GM21360 (cell line): ENCODE measurements around the gene SCAMP1.
A peak's percentile ranks its signal among the peaks of the same experiment; 100 is the strongest.

Experiments
- ATAC-seq: cut with Tn5 transposase; IDR thresholded peaks from one replicate; pipeline ENCODE4 v1.9.1; 2021; ENCODE audit warnings: mild to moderate bottlenecking, moderate library complexity; ENCODE audit not compliant: unreplicated experiment

The SCAMP1 gene

DNA sequence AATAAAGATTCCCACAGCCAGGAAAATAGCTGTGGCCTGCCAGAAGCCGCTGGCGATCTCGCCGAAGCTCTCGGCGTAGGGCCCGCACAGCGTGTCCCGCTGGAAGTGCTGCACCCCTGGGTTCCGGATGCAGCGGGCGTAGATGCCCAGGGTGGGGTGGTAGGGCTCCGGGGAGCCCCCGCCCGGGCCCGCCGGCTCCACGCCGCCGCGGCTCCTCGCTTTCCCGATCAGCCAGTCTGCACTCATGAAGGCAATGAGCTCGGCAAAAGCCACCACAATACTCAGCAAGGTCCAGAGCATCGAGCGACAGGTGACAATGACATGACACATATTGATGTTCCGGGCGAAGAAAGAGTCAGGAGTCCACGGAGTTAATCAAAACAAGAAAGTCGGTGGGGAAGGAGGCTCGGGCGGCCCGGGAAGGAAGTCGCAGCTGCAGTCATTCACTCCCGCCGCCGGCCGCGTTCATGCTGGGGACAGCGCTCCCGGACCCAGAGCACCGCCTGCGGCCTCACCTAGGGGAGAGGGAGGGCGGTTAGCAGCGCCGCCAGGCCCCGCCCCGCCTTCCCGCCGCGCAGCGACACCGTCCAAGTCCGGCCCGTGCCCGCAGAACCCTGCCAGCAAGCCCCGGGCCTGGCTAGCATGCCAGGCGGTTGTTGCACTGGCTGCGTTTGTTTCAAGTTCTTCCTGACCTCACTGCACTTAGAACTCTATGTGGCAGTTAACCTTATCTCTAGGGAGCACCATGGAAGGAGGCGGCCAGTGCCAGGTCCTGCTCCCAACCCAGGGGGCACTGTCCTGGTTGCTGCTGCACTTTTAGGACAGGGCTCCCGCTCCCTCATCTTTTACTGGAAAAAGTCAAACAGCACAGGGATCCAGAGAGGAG lies 149.7 kb downstream of the SCAMP1 start:
- peak; percentile 74 for ATAC-seq

DNA sequence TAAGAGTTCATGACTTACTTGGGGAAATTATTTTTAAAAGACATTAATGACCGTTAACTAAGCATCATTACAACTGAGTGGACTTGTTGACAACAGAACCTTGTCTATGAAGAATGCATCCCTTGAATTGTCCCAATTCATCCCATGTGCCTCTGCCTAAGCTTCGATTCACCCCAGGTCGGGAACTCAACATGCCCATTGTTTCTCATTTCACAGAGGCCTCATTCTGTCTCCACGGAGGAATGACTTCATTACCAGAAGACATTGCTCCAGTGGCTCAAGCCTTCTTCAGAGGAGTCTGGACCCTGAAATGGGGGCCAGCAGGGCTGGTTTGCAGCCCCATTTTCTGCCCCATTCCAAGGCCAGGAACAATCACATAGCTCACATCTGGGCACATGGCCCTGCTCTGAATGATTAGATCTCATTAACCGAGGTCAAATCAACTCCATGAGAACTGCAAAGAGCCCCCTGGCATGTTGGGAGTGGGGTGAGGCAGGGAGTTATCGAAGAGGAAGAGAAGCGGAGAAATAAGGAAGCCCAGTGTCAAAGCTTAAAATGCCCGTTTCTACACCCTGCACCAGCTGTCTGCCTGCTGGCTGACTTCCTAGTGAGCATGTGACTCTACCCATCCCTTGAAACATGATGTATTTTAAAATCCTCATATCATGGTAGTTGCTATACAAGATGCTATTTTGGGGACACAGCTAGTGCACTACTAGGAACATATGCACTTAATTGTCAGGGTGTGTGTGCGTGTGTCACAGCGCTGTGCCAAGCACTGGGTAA lies 150.9 kb downstream of the SCAMP1 start:
- ATAC-seq: no peak

DNA sequence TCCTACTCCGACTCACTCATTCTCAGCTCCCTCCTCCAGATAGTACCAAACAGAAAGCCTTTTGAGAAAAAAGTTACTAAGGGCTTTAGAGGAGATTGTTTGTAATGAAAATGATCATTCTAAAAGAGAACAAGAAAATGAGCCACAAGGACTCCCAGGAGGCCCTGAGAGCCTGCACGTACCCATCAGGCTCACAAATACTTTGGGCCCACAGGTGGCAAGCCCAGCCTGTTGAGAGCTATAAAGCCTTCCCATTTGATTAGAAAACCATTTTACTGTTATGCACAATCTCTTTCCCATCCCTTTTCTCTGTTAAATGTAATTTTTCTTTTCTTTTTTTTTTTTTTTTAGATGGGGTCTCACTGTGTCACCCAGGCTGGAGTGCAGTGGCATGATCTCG lies 152.0 kb downstream of the SCAMP1 start:
- ATAC-seq: no peak

DNA sequence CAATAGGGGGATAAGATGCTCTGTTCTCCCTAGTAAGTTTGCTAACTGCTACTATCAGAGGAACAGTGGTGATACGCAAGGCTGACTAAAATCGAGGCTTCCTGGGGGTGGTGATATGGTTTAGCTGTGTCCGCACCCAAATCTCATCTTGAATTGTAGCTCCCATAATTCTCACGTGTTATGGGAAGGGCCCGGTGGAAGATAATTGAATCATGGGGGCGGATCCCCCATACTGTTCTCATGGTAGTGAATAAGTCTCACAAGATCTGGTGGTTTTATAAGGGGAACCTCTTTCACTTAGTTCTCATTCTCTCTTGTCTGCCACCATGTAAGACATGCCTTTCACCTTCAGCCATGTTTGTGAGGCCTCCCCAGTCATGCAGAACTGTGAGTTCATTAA lies 153.0 kb downstream of the SCAMP1 start:
- ATAC-seq: no peak

DNA sequence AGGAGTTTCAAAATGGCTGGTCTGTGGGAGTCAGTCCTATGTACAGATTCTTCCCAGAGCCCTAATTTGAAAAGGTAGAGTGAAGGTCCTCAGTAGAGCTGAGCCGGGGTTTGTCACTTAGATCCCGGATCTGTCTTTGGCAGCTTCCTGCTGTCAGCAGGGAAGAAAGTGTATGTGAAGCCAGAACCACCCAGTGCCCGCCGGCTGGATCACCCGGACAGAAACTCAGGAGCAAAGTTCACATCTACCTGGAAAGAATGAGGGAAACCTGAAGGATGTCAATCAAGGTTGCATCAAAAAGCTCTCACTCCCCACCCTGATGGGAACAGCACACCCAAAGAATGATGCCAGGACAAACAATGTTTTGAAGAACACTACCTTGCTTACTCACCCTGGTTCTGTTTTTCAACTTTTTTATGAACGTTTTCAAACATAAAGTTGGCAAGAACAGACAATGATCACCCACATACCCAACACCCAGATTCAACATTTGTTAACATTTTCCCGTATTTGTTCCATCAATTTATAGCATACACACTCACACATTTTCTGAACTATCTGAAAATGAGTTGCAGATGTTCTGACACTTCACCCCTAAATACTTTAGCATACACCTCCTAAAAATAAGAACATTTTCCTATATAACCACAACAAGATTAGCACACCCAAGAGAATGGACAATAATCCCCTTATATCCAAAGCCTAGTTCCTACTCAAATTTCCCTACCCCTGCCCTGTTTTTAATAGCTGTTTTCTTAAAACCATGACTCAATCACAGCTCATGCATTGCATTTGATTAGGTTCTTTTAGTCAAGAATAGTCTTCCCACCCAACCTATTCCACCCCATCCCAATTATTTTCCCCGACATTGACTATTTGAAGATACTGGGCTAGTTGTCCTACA lies 154.3 kb downstream of the SCAMP1 start:
- no peak for ATAC-seq

DNA sequence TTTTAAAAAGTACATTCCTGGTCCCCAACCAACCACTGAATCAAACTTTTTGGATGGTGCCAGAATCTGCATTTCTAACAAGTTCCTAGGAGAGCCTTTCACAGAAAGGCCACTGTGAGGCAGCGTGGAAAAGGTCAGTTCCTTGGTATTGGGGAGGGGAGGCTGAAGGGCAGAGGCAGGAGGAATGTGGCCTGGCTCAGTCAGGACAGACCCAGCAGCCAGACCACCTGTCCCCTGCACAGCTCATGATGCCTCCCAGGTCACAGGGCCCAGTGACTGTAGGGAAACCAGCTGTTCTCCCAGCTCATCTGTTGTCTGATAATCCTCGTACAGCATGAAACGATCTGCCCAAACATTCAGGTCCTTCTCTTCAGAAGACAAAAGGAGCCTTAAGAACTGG lies 155.3 kb downstream of the SCAMP1 start:
- no peak for ATAC-seq

DNA sequence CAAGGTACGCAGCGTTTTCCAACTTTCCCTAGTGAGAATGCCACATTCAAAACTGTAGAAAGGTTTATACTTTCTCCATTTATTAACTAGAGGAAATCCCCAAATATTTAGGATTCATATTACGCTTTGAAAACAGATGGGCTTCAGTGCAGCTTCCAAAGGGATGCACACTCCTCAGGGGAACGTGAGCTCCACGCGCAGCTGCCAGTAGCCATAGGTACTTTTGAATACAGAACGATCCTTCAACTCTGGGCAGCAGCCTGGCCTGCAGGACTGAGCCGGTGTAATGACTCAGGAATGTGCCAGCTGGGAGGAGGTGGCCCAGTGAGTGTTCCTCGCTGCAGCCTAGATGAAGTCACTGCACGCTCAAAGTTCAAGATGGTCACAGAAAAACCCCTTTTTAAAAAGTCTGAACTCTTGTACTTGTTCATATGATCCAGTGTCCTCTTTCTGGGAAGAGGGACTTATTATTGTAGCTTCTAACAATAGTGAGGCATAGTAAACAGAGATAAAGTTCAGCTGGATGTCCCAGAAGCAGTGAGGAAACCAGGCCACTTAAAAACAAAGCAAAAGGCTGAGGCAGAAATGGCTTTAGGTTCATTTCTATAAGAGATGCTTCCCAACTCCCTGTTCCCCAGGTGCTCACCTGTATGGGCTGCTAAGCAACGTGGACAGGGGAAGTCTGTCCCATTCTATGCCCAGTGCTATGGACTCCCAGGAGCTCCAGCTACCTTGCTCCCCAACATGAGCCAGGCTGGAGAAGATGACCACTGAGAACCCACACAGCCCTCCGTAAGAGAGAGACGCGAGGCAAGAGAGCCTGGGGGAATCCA lies 158.2 kb downstream of the SCAMP1 start:
- ATAC-seq: no peak

DNA sequence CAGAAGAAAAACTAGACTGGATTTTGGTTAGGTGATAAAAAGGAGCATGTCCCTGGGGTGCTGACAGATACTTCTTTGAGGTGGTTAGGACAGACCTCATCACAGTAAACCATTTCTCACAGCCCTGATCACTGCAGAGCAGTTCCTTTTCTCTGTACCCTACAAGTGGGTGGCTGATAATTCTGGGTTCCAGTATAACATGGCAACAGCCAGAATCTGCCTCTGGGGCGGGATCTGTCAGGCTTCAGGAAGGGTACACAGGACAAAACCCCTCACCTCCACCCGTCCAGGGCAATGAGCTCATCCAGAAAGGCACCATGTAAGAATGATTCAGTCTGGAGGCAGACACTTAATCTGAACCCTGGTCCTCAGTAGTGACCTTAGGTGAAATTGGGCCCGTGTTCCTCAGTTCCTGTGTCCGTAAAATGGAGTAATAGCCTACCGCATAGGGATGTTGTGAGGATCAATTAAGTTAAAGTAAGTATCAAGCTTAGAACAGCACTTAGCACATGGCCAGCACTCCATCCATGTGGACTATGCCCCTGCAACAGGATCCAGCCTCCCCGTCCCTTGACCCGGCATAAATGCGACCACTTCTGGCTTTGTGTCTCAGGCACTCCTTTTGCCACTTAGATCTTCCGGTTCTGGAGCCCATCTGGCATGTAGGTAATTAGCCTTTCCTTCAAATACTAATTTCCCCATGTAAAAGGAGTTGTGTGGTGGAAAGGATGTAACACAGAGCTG lies 159.0 kb downstream of the SCAMP1 start:
- no peak for ATAC-seq

DNA sequence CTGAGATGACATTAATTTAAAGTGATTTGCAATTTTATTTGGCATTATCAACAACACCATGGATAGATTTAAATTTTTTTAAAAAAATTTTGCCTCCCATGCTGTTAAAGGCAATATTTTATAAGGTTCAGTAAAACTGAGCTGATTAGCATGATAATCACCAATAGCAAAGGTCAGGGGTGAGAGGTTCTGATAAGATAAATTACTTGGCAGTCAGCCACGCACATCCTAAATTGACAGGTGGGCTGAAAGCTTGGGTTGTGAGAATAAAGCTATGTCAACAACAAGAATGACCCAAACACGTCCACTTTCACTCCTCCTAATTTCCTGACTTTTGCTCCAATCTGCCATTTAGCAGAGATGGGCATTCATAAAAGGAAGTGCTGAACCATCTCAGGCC lies 161.0 kb downstream of the SCAMP1 start:
- no peak for ATAC-seq

DNA sequence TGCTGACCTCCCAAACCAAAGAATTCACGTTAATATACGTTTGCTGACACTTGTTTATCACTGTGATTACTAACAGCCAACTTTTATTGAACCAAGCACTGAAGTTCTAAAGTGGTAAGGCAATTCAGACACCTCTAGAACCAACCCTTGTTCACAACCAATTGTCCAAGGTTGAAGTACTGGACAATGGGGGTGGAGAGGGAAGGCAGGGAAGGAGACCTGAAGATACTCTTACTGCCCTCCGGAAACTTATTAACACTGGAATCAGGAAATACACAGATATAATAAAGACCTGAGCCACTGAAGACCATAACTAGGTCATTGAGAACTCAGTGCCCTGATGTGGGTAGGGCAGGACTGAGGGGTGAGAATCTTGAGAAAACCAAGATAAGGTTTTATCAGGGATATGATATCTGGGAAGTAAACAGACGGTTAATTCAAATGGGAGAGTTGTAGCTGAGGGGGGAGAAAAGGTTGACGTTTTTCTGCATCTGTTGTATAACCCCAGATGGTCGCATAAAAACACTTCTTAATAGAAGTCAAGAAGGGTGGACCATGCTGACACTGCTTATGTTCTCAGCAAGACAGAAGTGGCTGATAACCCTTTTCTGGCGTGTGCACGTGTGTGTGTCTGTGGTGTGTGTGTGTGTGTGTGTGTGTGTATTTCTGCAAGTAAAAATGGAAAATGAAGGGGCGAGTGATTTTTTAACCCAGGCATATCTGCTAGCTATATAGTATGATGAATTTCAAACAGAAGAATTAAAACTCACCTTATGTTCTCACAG lies 162.3 kb downstream of the SCAMP1 start:
- ATAC-seq: no peak

DNA sequence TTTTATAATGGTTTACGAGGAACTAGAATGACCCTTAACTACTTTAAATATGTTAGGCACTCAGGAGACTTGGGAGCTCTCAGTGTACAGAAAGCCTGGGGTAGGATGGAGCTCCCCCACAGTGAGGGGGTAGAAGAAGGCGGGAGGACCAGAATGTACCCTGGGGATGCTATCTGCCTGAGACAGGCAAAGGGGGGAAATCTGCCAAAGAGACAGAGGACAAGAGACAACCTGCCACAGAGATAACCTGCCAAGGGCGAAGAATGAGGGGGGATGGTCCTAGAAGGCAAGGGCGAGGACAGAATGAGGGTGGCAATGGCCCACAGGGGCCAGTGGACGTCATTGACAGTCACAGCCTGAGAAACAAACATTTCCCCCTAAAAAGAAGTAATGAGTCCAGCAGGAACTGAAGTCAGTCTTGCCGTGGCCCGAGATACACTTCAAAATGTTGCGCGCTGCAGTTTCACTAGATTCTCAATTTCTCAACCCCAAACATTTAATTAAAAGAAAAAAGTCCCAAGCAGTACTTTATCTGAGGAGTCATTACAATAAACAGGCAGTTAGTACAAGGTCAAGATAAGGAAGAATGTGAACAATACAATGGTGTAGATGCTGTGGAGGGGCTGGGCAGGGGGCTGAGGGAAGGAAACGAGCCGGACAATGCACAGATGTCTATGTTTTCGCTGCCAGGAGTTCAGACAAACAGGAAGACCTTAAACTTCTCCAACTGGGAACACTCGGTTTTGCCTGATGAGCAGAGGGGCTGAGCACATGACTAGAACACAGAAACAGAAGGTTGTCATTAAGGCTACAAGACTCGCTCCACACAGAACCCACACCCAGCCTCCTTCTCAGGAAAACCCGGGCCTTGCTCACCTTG lies 163.1 kb downstream of the SCAMP1 start:
- ATAC-seq: no peak

DNA sequence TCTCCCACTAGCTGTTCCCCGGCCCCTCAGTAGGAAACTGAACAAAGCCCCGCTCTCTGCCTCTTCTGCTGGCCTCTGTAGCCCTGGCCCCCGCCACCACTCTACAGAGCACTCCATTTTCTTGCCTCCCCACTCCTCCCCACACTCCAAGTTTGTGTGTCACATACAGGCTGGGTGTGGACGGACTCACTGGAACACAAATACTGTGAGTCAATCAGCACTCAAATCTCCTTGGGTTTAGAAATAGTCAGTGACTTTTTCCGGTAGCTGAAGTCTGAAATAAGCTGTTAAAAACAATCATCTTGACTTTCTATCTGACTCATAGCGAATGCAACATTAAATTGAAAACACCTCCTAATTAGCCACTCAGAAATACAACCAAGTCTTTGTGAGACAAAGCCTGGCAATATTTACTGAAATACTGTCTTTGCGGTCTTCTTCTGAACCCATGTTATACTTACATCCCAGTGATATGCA lies 165.7 kb downstream of the SCAMP1 start:
- no peak for ATAC-seq

DNA sequence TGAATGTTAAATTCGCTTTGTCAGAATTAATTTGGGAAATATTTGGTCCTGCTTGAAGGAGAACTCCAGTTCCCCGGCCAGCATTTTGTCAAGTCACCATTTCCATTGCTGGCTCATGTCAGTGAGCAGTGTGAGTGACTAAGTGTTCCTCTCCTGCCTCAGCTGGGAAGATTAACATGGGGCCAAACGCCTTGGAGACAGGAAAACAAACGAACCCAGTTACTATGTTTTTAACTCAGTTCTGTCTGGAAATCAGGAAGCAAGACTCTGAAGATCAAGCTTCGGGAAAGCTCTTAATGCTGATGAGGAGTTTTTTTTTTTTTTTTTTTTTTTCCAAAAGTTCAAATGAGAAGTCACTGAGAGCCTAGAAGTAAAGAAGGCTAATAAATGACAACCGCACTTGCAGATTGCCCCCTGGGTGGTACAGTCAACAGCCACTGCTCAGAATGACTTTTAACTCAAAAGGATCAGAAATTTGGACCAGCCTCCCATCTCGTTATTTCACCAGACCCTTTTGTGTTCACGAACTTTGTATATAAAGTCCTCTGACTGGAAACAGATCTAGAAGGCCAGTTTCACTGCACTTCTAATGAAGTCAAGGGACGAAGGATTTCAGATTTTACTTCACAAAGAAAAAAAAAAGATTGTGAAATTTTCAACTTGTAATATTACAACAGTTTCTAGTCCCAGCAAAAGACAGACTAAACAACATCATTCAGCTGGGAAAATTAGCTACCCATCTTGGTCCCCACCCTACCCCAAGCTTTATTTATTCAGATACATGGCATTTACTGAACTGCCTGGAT lies 166.8 kb downstream of the SCAMP1 start:
- no peak for ATAC-seq

DNA sequence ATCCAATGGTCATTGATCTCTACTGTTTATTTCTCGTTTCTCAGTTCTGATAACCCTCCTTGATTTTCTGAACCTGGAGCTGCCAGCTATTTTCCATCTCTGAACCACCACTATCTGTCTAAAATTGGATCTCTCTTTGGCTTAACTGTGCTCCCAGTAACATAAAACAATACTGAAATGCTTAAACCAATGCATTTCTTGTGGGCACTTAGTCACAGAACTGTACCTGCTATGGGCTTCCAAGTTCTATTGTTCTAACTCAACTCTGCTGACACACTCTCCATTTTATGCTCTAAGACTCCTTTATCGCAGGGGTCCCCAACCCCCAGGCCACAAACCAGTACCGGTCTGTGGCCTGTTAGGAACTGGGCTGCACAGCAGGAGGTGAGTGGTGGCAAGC lies 167.5 kb downstream of the SCAMP1 start:
- no peak for ATAC-seq
